Mesenteric fat pad (tissue), 1 donor: Measurements from ENCODE around the gene KHDRBS2. TPM values are rescaled to one million over a fixed set of nuclear protein-coding genes. Genes with fewer than 3 reads are reported as not detected.

Experiments used
- DNase-seq: peaks from one replicate; pipeline ENCODE4 v3.0.0-alpha.2; 2020; ENCODE audit warnings: low spot score
- total RNA-seq: library from RNA; stranded (reverse); fragmentation: NEBNext Ultra II Directional; extraction: Animal tissue kit (Norgen Biotek cat#: 25700); gene quantifications from one replicate; pipeline ENCODE4 v1.2.1, GENCODE V29; 2021
- donor health status: DM: yes; HTN: yes; CAD: no.

Gene KHDRBS2
- total RNA-seq, 1 donor from 2014 or later: not detected

GRCh38 chr6:62037445-62037844 is 248.6 kb downstream of the KHDRBS2 start:
- no peak for DNase-seq

DNA sequence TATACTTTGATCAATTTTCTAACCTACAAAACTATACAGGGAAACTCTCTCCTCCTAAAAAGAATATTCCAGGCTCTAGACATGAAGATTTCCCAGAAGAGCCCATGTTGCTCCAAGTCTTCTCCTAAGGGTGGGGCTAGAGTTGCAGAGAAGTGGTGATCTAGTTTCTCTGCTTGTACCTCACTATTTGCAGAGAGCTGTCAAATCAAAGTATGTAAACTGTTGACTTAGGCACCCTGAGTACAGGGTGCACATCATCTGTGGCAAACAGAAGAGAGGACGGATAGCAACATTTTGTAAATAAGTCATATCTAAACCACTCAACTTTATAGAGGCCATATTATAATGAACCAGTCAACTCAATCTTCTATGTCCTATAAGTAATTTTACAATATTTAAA is 250.1 kb downstream of the KHDRBS2 start:
- no peak for DNase-seq

DNA sequence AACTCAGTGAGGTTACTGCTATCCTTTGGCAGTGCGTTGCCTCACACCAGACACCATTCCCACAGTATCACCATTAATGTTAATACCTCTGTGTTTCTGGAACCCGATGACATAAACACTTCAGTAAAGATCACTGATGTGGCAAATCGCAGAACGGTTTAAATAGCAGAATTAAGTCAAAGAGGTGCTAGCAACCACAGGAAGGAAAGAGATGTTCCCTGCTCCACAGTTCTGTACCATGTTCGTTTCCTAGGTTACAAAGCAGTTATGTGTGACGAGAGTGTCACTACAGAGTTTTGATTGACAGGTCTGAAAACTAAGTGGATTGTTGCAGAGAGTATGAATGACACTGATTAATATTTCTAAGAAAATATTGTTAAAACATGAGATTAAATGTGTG is 272.3 kb downstream of the KHDRBS2 start:
- DNase-seq: no peak

- DNase-seq: no peak
Measured at GRCh38 chr6:62009445-62009844, 276.6 kb downstream of the KHDRBS2 start.

DNA sequence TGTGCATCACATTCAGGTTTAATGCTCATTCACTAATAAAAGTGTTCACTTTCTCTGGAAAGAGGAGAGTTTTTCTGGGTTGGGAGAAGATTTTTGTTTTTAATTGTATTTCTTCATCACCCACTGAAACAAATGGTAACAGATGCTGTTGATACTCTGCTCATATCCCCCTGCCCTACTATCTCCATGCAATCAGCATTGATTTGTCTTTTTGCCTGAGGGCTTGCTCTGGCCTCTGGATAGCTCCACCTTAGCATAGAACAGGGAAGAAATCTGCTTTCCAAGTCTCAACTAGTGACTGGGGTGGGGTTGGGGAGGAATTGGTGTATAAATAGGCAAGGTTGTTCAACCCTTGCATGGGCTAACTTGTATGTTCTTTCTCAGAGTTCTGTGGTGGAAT is 296.4 kb downstream of the KHDRBS2 start:
- no peak for DNase-seq

- DNase-seq: no peak
Measured at GRCh38 chr6:61980622-61981021, 305.4 kb downstream of the KHDRBS2 start.

- no peak for DNase-seq
Measured at GRCh38 chr6:61977947-61978346, 308.1 kb downstream of the KHDRBS2 start.

GRCh38 chr6:61977099-61977498 is 308.9 kb downstream of the KHDRBS2 start:
- no peak for DNase-seq

DNA sequence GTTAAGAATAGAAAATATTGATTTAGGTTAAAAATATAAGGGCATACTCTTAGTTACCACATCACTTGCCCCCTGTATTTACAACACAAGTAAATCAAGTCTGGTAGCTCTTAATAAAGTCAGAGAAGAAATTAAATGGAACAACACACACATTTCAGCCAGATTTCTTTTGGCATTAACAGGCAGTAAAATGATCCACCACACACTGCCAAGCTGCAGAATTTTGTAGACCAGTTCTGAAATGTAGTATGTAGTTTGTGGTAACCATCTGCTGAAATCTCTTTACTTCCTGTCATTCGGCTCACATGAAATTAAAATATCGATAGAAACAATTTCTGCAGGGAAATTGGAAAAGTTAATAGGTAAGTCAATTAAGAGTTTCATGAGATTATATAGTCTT is 326.8 kb downstream of the KHDRBS2 start:
- no peak for DNase-seq

DNA sequence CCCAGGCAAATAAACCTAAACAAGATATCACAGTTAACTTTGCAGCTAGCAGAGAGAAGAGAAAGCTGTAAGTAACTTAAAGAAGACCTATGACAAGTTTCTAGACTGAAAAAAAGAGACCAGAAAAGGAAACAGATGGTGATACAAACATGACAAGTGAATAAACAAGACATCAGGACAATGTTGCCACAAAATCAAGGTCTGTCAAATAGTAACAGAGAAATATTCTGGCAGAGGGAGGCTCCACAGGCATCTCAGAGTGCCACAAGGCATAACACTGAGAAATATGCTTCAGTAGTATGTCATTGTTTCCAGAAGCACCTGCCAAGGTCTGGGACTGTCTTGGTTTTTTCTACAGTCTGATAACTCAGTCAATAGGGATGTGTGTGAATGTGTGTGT is 332.2 kb downstream of the KHDRBS2 start:
- no peak for DNase-seq

DNA sequence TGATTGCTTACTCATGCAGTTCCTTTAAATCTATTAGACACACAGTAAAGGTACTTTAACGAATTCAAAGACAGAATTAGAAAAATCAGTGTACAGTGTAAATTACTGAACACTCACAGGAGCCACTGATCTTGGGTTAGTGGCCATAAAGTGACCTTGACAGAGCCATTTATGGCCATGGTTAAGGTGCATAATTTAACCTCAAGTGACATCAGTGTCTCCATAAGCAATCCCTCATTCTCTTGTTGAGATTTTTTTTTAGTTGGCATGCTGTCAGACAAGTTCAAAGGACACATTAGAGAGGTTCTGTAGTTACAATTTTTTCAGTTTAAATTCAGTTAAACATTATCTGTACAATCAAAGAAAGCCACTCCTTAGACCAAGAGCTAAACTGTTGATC is 334.4 kb downstream of the KHDRBS2 start:
- DNase-seq: no peak

- no peak for DNase-seq
Measured at GRCh38 chr6:61950811-61951210, 335.2 kb downstream of the KHDRBS2 start.

GRCh38 chr6:61949971-61950370 is 336.1 kb downstream of the KHDRBS2 start:
- DNase-seq: no peak

DNA sequence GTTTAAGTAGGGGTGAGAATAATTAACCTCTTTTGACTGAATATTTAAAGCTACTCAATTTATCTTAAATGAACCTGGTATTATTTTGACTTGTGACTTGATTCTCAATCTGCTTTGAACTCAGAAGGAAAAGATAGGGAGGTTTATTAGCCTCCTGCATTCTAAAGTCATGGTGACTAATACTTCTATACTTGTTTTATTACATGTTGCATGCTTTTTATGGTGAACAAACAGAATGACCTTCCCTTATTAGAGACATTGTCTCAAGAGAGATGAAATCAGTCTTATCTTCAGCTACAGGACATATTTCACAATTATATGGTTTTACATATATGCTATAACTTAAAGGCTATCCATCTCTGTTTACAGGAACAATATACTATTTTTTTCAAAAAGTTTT is 336.9 kb downstream of the KHDRBS2 start:
- no peak for DNase-seq

DNA sequence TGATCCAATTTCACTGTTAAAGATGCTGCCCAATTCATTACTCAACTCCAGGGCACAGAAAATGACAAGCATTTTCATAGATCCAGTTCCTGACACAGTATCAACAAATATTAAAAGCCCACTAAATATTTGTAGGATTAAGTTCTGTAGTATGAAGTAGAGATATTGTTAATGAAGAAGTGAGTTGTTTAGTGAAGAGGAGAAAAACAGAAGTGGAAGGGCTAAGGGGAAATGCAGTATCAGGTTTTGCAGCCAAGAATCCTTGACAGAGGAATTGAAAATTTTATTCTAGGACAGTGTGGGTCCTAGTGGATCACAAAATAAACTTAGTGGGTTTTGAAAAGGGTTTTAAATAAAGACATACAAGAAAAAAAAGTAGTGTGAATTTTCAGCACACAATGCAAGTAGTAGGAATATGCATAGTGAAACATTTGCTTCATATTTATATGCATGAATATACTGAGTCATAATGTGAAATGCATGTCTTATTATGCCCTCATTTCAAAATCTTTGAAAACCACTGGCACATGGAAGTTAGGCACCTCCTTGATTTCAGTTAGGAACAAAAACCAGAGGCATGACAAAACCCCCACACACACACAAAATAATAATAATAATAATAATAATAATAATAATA is 338.6 kb downstream of the KHDRBS2 start:
- DNase-seq: no peak

DNA sequence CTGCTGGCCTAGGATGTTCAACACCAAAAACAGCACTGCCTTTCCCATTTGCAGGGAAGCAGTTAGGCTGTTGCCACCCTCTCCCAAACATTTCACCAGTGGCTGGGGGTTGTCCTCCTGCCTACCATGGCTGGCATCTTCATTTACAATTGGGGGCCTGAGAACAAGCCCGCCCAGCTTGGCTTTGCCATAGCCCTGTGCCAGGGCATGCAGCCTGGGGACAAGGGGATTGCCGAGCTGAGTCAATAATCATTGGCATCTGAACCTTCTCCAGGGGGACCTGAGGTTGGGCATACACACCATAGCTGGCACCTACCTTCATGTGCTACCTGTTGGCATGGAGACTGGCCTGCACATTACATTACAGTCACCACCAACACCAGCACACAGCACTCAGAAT is 345.1 kb downstream of the KHDRBS2 start:
- DNase-seq: no peak

DNA sequence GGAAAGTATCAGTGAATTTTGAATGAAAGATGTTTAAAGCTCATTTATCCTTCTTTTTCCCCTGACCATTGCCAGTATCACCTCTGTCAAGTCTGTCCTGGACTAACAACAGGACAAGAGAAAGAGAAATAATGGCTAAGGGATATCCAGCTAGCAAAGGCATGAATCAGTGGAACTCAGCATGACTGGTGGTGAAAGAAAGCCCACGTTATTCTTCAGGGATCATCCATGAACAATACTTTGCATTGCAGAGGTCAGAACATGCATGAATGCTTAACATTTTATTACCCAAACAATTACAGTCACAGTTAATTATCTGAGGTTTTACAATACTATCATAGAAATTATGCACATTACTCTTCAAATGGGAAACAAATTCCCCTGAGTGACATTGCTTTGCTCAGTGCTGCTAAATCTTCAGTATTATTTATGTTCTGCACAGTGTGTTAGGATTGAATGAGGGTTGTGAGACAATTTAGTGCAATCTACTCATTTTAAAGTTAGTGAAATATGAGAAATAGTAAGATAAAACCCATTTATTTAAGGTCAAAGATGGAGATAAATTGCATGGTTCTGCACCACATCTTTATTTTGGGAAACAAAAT is 350.7 kb downstream of the KHDRBS2 start:
- no peak for DNase-seq

- DNase-seq: no peak
Measured at GRCh38 chr6:61909486-61909885, 376.5 kb downstream of the KHDRBS2 start.

DNA sequence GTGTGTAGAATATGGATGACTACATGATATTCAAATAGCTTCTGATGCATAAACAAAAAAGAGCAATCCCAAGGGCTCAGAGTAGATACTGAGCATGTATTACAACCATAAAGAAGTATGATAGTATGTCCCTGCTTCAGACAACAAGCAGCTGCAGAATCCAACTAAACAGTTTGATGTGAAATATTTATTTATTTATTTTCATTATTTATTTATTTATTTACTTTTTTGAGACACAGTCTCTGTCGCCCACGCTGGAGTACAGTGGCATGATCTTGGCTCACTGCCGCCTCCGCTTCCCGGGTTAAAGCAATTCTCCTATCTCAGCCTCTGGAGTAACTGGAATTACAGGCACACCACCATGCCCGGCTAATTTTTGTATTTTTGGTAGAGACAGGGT is 384.3 kb downstream of the KHDRBS2 start:
- no peak for DNase-seq

DNA sequence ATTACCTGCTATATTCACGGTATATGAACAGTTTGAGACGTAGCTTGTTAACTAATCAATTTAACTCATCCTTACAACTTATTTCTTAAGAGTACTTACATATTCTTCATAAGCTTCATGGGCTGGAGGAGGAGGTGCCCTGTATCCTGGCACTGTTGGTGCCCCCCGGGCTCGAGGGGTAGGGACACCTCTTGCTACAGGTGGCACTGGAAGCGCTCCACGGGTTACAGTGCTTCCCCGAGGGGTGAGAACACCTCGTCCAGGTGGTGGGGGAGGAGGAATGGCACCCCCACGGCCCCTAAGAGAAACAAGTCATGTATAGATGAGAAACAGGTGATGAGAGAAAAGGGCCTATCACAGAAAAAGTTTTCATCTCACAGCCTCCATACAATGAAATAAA is 391.5 kb downstream of the KHDRBS2 start:
- no peak for DNase-seq

DNA sequence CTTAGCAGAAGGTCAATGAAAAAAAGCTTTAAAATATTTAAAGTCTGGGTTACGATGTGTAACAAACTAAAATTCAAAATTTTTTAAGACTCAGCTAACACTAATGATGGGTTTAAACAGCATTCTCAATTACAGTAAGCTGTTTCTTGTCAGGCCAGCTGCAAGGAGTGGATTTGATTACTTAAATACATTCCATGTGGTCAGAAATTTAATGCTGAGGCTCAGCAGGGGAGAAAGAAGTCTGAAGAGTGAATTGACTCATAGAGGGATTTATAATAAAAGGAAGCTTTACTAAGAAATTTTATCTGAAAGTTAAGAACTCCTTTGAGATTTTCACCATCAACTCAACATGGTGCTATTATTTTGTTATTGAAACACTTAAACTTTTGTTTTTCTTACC is 398.6 kb downstream of the KHDRBS2 start:
- no peak for DNase-seq

DNA sequence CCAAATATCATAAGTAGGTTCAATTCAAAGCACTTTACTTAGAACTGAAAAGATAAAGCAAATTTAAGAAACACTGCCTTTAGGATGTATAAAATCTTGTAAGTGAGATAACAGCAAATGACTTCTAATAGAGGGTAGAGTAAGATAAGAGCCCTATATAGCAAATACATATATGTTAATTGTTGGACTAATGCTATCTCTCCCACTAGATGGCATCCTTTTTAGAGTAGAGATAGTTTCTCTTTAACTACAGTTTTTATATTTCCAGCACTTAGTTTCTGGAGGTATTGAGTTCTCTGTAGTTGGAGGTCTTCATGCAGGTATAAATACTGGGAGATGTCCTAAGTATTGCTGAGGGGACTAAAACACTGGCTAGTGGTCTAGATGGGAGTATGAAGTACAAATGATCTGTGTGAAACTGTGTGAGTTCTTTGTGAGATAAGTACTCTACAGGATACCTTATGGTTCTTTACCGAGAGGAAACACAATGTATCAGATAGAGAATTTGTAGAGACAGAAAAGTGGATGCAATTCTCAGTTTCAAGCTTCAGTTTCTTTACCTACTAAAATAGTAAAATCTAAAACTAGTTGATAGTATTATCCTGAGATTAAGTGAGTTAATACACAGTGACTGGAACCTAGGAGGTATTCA is 399.3 kb downstream of the KHDRBS2 start:
- no peak for DNase-seq
